HG03442 (cell line): ENCODE data around the gene ERGIC1.

Experiments
- ATAC-seq: cut with Tn5 transposase; IDR thresholded peaks from one replicate; pipeline ENCODE4 v1.9.1; 2021; ENCODE audit warnings: mild to moderate bottlenecking, moderate library complexity; ENCODE audit not compliant: unreplicated experiment

ERGIC1 gene

GRCh38 chr5:172915514-172915913 is 81.5 kb downstream of the ERGIC1 start:
- no peak for ATAC-seq

DNA sequence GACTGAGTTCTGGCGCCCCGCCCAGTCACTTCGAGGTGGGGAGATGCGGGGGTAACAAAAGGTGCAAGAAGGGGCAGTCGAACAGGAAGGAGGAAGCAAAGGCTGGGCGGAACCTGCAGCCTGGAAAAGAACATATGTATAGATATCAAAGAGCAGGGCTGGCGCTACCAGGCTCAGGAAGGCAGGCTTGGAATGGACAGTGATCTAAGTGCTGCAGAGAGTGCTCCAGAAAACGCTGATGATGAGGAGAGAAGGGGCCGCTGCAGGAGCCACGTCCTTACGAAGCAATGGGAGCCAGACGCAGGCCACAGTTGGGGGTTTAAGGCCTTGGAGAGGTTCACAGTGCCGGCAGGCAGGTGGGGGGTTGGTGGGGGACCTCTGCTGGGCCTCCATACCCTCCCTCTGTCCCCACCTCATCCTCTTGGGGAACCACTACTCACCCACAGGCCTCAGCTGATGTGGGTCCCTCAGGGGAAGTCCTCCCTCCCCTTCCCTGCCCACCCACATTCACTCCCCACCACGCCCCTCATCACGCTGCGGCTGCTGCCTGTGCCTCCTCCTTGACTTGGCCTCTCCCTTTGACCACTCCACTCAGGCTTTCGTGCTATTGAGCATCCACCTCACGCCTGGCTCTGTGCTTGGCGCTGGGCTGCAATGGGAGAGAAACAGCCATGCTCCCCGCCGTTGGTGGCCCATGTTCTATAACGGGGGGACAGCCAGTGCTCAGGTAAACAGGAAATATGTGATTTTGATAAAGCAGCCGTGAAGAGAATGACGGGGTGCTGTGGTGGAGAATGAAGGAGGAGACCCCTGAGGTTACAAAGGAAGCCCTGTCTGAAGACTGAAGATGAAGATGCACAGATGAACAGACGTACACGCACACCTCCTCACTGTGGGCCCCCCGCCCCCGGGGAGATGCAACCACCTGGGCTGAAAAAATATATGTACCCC is 84.6 kb downstream of the ERGIC1 start:
- no peak for ATAC-seq

DNA sequence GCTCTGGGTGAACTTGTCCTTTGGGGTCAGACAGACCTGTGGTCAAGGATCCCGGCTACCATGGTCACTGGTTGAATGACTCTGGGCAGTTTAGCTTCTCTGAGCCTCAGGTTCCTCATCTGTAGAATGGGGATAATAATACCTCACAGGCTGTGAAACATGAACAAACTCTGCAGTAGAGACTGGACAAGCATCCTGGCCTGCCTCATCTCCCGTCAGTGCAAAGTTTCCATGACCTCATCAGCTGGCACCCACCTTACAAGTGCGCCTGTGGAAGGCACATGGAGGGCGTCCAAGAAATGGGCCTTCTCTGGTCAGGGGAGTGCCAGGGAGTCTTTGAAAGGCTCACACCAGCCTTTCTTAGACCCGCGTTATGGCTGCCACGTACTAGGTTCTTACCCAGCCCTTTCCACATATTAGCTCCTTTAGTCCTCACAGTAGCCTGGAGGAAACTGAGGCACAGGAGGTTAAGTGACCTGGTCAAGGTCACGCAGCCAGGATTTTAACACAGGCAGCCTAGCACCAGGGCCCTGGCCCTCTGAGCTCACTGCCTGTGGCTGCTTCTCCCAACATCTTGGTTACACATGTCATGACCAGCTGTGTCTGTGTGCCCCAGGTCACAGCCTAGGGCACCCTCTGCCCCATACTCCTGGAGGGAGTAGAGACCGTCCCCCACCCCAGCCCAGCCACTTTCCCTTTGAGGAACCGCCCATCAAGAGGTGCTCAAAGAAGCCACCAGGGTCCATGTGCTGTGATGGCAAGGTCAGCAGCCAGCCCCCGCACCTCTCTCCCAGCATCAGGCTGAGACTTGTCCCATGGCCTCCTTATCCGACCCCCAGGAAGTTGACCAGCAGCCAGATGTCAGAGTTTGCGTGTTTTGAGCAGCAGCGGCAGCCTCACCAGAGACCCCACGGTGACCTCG is 85.7 kb downstream of the ERGIC1 start:
- no peak for ATAC-seq

DNA sequence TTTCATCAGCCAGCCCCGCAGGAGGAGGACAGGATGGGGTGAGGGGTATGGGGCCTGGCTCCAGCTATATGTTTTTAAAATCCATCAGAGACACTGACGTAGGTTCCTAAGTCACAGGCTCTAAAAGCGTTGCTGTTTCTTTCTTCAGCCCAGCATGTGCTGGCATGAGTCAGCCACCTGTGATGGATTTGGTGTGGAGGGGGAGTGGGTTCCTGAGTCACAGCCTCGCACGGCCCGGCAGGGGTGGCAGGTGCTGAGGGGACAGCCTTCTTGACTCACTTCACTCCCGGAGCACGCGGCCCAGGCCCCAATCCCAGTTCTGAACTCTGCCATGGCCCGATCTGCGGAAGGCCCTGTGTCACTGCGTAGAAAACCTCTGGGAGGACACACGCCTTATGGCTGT is 86.4 kb downstream of the ERGIC1 start:
- no peak for ATAC-seq

GRCh38 chr5:172920995-172921394 is 86.9 kb downstream of the ERGIC1 start:
- ATAC-seq: no peak

DNA sequence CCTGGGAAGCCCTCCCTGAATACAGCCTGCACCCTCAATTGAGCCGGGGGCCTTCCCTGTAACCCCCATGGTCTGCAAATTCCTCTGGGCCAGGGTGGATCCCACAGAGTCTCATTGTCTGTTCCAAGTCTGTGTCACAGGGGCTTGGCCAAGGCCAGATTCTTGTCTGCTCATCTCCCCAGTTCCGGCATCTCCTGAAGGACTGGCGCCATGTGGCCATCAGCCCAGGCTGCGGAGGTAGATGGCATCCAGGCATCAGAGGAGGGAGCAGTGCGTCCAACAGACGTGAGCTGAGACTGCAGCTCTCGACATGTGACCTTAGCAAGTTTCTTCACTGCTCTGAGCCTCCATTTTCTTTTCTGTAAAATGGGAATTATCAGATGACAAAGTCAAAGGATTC is 87.9 kb downstream of the ERGIC1 start:
- no peak for ATAC-seq

GRCh38 chr5:172923539-172923938 is 89.5 kb downstream of the ERGIC1 start:
- ATAC-seq: no peak

- no peak for ATAC-seq
These were observed 91.4 kb downstream of the ERGIC1 start for GRCh38 chr5:172925336-172925948.

GRCh38 chr5:172926008-172926523 is 92.0 kb downstream of the ERGIC1 start:
- no peak for ATAC-seq

- ATAC-seq: no peak
These were observed 92.7 kb downstream of the ERGIC1 start for GRCh38 chr5:172926796-172927195.

DNA sequence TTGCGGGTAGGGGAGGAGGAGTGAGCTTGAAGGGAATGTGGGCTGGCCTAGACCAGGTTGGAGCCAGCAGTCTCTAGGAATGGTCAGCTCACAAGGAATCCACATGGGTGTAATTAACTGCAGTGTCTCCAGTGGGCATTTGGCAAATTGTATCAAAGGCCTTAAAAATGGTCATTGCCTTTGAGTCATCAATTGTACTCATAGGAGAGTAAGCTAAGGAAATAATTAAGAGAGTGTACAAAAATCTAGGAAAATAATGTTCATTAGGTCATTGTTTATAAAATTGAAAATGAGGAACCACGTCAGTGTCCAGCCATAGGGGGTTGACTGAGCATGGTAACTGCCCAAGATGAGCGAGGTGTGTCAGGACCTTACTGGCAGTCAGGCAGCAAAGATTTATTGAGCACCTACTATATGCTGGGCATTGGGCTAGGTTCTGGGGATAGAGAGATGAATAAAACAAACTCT is 95.4 kb downstream of the ERGIC1 start:
- no peak for ATAC-seq

DNA sequence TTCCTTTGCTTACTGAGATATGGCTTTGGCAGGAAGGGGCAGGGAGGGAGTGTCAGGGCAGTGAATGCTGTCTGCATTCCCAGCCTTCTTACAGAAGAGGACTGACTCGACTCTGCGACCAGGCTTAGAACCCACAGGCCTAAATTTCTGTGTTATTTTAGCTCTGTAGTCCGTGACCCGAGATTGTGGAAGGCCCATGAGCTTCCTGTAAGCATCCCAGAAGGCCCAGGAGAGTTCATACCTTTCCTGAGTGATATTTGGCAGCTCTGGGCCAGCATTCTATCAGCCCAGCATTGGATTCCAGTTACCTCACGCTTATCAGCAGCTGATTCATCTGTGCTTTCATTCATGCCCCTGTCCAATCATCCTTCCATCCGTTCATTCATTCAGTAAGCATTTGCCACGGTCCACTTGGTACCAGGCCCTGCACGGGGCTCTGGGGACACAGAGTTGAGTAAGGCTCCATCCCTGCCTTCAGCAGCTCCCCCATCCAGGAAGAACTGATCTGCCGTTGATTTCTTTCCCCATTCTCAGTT is 97.0 kb downstream of the ERGIC1 start:
- ATAC-seq: no peak

DNA sequence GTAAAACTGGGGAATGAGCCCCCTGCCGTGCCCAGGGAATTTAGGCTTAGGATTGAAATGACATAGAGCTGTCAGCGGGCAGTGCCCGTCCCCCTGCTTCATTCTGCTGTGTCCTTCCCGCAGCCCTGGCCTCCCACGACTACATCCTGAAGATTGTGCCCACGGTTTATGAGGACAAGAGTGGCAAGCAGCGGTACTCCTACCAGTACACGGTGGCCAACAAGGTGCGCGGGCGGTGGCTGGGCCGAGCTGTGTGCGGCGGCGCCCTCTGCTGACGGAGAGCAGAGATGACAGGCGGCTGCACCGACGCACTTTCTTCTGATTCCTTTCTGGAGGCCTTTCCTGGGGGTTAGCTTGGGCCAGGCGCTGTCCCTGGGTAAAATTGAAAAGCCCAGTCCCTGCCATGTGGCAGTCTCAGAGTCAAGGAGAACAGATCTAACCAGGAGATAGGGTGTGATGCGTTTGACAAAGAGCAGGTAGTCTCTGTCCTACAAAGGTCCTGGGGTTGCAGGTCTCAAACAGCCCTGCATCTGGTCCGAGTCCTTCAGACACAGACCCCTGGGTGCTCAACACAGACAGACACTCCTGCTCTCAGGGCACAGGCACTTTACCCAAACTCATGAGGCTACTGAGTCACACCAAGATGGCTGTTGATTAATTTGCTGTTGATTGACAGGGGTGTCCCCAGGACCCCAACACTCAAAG is 98.4 kb downstream of the ERGIC1 start:
- peak; percentile 68 for ATAC-seq

DNA sequence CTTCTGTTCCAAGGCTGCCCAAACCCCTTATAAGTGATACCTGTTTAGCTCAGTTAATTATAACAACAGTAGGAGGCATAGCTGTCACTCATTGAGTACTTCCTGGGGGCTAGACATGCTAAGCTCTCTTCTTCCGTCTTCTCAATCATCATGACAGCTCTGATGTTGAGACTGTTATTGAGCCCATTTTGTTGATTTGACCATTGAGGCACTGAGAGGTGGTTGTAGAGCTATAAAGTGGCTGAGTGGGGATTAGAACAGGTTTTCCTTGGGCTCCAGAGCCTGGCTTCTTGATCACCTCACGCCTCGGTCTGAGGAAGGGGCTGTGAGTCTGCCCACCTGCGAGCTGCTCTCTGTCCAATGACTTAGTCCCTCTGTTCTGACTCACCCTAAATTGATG is 99.2 kb downstream of the ERGIC1 start:
- no peak for ATAC-seq

GRCh38 chr5:172935096-172935495 is 101.0 kb downstream of the ERGIC1 start:
- no peak for ATAC-seq

GRCh38 chr5:172936401-172936800 is 102.3 kb downstream of the ERGIC1 start:
- no peak for ATAC-seq

DNA sequence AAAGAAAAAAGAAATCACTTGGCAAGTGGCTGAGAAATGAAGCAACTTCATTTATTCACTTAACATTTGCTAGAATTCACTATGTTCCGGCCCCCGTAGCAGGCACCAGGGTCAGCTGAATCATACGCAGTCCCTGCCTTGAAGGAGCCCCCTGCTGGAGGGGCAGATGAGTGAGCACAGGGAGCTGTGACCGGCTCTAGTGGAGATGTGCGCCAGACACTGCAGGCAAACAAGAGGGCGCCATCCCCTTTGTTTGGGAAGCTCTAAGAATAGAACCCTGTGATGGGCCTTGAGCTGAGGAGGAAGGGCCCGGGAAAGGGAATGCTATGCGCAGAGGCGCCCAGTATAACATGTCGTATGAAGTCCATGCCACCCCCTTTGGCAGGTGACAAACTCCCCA is 105.0 kb downstream of the ERGIC1 start:
- no peak for ATAC-seq

- ATAC-seq: no peak
These were observed 105.7 kb downstream of the ERGIC1 start for GRCh38 chr5:172939611-172940267.

DNA sequence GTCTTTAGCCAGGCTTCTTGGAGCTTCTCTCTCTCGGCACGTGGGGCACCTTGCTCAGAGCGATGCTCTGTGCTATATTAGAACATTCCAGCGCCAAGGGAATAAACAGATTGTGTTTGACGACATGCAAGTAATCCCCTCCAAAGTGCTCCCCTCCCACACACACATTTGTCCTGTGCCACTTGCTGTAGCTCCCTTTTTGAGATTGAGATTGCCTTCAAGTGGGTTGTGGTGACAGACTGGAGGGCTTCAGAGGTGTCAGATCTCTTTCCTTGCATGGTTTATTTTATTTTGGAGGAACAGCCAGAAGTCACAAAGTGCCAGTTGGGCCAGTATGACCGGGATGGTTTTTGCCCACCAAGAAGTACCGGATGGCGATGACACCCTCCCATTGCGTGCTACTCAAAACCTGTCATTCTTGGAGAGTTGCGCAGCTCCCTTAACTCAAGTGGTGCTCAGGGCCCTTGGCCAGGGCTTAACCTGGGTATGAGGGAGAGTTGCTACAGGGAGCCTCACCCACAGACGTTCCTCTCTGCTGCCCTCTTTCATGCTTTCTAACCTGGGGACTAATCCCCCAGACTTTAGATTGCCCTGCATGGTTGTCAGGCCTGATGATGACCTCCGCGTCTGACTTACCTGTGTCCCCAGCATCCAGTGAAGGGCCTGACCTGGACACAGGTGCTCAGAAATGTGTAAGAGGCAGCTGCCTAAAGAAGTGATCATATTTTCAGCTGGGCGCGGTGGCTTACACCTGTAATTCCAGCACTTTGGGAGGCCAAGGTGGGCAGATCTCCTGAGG is 106.4 kb downstream of the ERGIC1 start:
- ATAC-seq: no peak
